H1 (cell line): ENCODE data around the gene CALCOCO2. TPM values are rescaled to one million over a fixed set of nuclear protein-coding genes. Genes with fewer than 3 reads are reported as not detected.

Experiments
- CTCF ChIA-PET: fragments of 300-600 bp; sonication (Branson Sonifier 250); formaldehyde crosslinking; loops from one replicate; lab custom pipeline; 2021; ENCODE audit not compliant: partially characterized antibody; lab: Charles Lee
- POLR2A ChIA-PET: fragments of 300-600 bp; sonication (Branson Sonifier 250); formaldehyde crosslinking; loops from one replicate; lab custom pipeline; 2021; ENCODE audit warnings: inconsistent platforms; ENCODE audit not compliant: partially characterized antibody; lab: Charles Lee
- DNase-seq, 2 experiments: peaks; one replicate each; pipeline versions ENCODE4 v3.0.0 to v3.0.0-alpha.2; 2010 to 2022; ENCODE audit warnings: low spot score in 2 of 2, low read depth in 1 of 2, mixed read lengths in 1 of 2
- FAIRE-seq: peaks from 2 replicates; lab custom pipeline; 2011; peaks lifted over from hg19 to GRCh38; lab: Jason Lieb, UNC
- H2AFZ ChIP-seq: 2 replicates; pipeline ENCODE4 v1.8.1; 2012; ENCODE audit warnings: low read length, inconsistent platforms
- H2AK5ac ChIP-seq: 2 replicates; pipeline ENCODE4 v1.6.1; 2013; ENCODE audit warnings: low read depth, low read length
- H2BK120ac ChIP-seq: replicated peaks from 2 replicates; pipeline ENCODE3; 2013; ENCODE audit warnings: low read depth, low read length, inconsistent platforms
- H2BK12ac ChIP-seq: 2 replicates; pipeline ENCODE4 v1.6.1; 2013; ENCODE audit warnings: low read depth, low read length
- H2BK15ac ChIP-seq: 2 replicates; pipeline ENCODE4 v1.6.1; 2013; ENCODE audit warnings: low read length
- H2BK20ac ChIP-seq: 2 replicates; pipeline ENCODE4 v1.6.1; 2013; ENCODE audit warnings: low read length
- H2BK5ac ChIP-seq: 2 replicates; pipeline ENCODE4 v1.6.1; 2013; ENCODE audit warnings: low read depth, low read length
- H3K14ac ChIP-seq: 2 replicates; pipeline ENCODE4 v1.6.1; 2013; ENCODE audit warnings: inconsistent platforms; ENCODE audit not compliant: insufficient read length
- H3K18ac ChIP-seq: 2 replicates; pipeline ENCODE4 v1.6.1; 2013; ENCODE audit warnings: low read length; ENCODE audit errors: extremely low read depth
- H3K23ac ChIP-seq: 2 replicates; pipeline ENCODE4 v1.6.1; 2013; ENCODE audit warnings: inconsistent platforms; ENCODE audit not compliant: insufficient read length
- H3K23me2 ChIP-seq: 2 replicates; pipeline ENCODE4 v1.6.1; 2013; ENCODE audit warnings: low read depth, low read length
- H3K27ac ChIP-seq: 2 replicates; pipeline ENCODE4 v1.6.1; 2011; ENCODE audit warnings: low read depth, low read length, inconsistent platforms
- H3K27me3 ChIP-seq, 4 experiments: replicated peaks in 1 of 4; 1 replicate in 1 of 4; 2 replicates in 3 of 4; pipeline versions ENCODE4 v1.6.1 to v1.8.1; 2011 to 2013; ENCODE audit warnings: low read length in 3 of 4, mild to moderate bottlenecking in 3 of 4, inconsistent platforms in 2 of 4, mixed read lengths in 2 of 4, moderate library complexity in 1 of 4; ENCODE audit not compliant: control insufficient read depth in 3 of 4, insufficient read depth in 3 of 4; ENCODE audit errors: extremely low read depth in 1 of 4
- H3K36me3 ChIP-seq, 4 experiments: 2 replicates each; pipeline versions ENCODE4 v1.6.1 to v1.8.1; 2011 to 2013; ENCODE audit warnings: mild to moderate bottlenecking in 4 of 4, low read length in 3 of 4, moderate library complexity in 2 of 4, control low read depth in 1 of 4, inconsistent platforms in 1 of 4; ENCODE audit not compliant: insufficient read depth in 4 of 4, control insufficient read depth in 2 of 4
- H3K4ac ChIP-seq: replicated peaks from 2 replicates; pipeline ENCODE3; 2013; ENCODE audit warnings: low read length, low read depth, mixed read lengths, inconsistent platforms; ENCODE audit not compliant: insufficient read length
- H3K4me1 ChIP-seq, 4 experiments: replicated peaks in 1 of 4; 1 replicate in 1 of 4; 2 replicates in 3 of 4; pipeline versions ENCODE4 v1.6.1 to v1.8.1; 2011 to 2013; ENCODE audit warnings: low read length in 3 of 4, inconsistent platforms in 2 of 4, mixed read lengths in 1 of 4; ENCODE audit not compliant: insufficient read depth in 4 of 4, control insufficient read depth in 3 of 4
- H3K4me2 ChIP-seq, 2 experiments: 2 replicates each; pipeline versions ENCODE4 v1.6.1 to v1.8.1; 2011 to 2013; ENCODE audit warnings: low read depth in 2 of 2, low read length in 2 of 2, control low read depth in 1 of 2, inconsistent platforms in 1 of 2, mild to moderate bottlenecking in 1 of 2; ENCODE audit not compliant: insufficient read depth in 1 of 2
- H3K4me3 ChIP-seq, 4 experiments: fragments of 200-600, 300-600 bp in 1 of 4; sonication (generic), shearing (Covaris generic), sonication (Bioruptor Twin) in 1 of 4; 2 replicates each; pipeline versions ENCODE4 v1.5.1 to v1.8.1; 2011 to 2016; ENCODE audit warnings: low read length in 4 of 4, low read depth in 3 of 4, control low read depth in 2 of 4, inconsistent platforms in 2 of 4, mild to moderate bottlenecking in 2 of 4, mixed read lengths in 1 of 4, moderate library complexity in 1 of 4; ENCODE audit not compliant: insufficient read depth in 2 of 4; ENCODE audit errors: extremely low read depth in 1 of 4
- H3K56ac ChIP-seq: replicated peaks from 2 replicates; pipeline ENCODE3; 2013; ENCODE audit warnings: low read depth, mild to moderate bottlenecking, mixed read lengths, low read length, inconsistent platforms; ENCODE audit not compliant: insufficient read length
- H3K79me1 ChIP-seq: 2 replicates; pipeline ENCODE4 v1.6.1; 2013; ENCODE audit warnings: low read depth, low read length, control low read depth
- H3K79me2 ChIP-seq, 2 experiments: 2 replicates each; pipeline versions ENCODE4 v1.6.1 to v1.8.1; 2012 to 2013; ENCODE audit warnings: low read length in 2 of 2, mild to moderate bottlenecking in 2 of 2, inconsistent platforms in 1 of 2; ENCODE audit not compliant: insufficient read depth in 2 of 2, control insufficient read depth in 1 of 2
- H3K9ac ChIP-seq, 4 experiments: replicated peaks in 1 of 4; 1 replicate in 1 of 4; 2 replicates in 3 of 4; pipeline versions ENCODE4 v1.6.1 to v1.8.1; 2011 to 2013; ENCODE audit warnings: low read depth in 3 of 4, low read length in 3 of 4, control low read depth in 2 of 4, mild to moderate bottlenecking in 2 of 4, moderate library complexity in 2 of 4, inconsistent platforms in 1 of 4; ENCODE audit errors: extremely low read depth in 1 of 4
- H3K9me3 ChIP-seq, 2 experiments: 2 replicates each; pipeline versions ENCODE4 v1.6.1 to v1.8.1; 2012 to 2013; ENCODE audit warnings: mild to moderate bottlenecking in 2 of 2, moderate library complexity in 2 of 2, control low read depth in 1 of 2, inconsistent platforms in 1 of 2, low read depth in 1 of 2, low read length in 1 of 2, mixed read lengths in 1 of 2; ENCODE audit not compliant: insufficient read depth in 2 of 2
- H4K20me1 ChIP-seq, 2 experiments: replicated peaks in 1 of 2; 2 replicates each; pipeline versions ENCODE3 to v1.8.1; 2011 to 2013; ENCODE audit warnings: inconsistent platforms in 2 of 2, low read length in 2 of 2, mild to moderate bottlenecking in 1 of 2; ENCODE audit not compliant: insufficient read depth in 2 of 2, control insufficient read depth in 1 of 2
- H4K5ac ChIP-seq: 2 replicates; pipeline ENCODE4 v1.6.1; 2013; ENCODE audit warnings: low read length, low read depth, mixed read lengths, inconsistent platforms; ENCODE audit not compliant: insufficient read length
- H4K8ac ChIP-seq: 2 replicates; pipeline ENCODE4 v1.8.0; 2013; ENCODE audit warnings: mild to moderate bottlenecking, moderate library complexity, low read length, inconsistent platforms; ENCODE audit not compliant: insufficient read depth; ENCODE audit errors: extremely low read depth
- H4K91ac ChIP-seq: replicated peaks from 2 replicates; pipeline ENCODE3; 2013; ENCODE audit warnings: low read length, mixed read lengths, inconsistent platforms; ENCODE audit not compliant: insufficient read length
- BCL11A ChIP-seq, 2 experiments: IDR thresholded peaks; one replicate each; pipeline ENCODE4 v1.6.1; 2011; ENCODE audit warnings: low read depth in 2 of 2, low read length in 2 of 2, mild to moderate bottlenecking in 2 of 2
- BRCA1 ChIP-seq: IDR thresholded peaks from 2 replicates; pipeline ENCODE4 v1.6.1; 2012; ENCODE audit warnings: low read depth, low read length, improper control_type of control experiment
- CBX5 ChIP-seq: fragments of 300-800, 300-1000 bp; sonication (generic); IDR thresholded peaks from 2 replicates; pipeline ENCODE4 v1.7.1; 2016; ENCODE audit warnings: antibody characterized with exemption, low read length, low read depth
- CBX8 ChIP-seq: fragments of 300-800, 300-1000 bp; sonication (generic); IDR thresholded peaks from 2 replicates; pipeline ENCODE4 v1.7.1; 2016; ENCODE audit warnings: low read depth, low read length, borderline replicate concordance
- CTBP2 ChIP-seq: IDR thresholded peaks from 2 replicates; pipeline ENCODE4 v1.7.0; 2011; ENCODE audit warnings: borderline replicate concordance, mild to moderate bottlenecking, moderate library complexity, mixed read lengths, low read length; ENCODE audit not compliant: insufficient read depth, insufficient read length
- EP300 ChIP-seq, 2 experiments: IDR thresholded peaks; 1 replicate in 1 of 2; 2 replicates in 1 of 2; pipeline ENCODE4 v1.6.1; 2011 to 2012; ENCODE audit warnings: low read depth in 2 of 2, low read length in 2 of 2, mild to moderate bottlenecking in 2 of 2, borderline replicate concordance in 1 of 2, inconsistent platforms in 1 of 2, moderate library complexity in 1 of 2
- KDM4A ChIP-seq: IDR thresholded peaks from one replicate; pipeline ENCODE4 v1.7.1; 2012; ENCODE audit warnings: low read depth, mild to moderate bottlenecking, moderate library complexity, low read length, inconsistent platforms; ENCODE audit not compliant: severe bottlenecking
- MAX ChIP-seq: IDR thresholded peaks from 2 replicates; pipeline ENCODE4 v1.6.1; 2012; ENCODE audit warnings: inconsistent platforms
- TBP ChIP-seq: IDR thresholded peaks from 2 replicates; pipeline ENCODE4 v1.6.1; 2011; ENCODE audit warnings: low read depth, low read length, improper control_type of control experiment
- USF2 ChIP-seq: IDR thresholded peaks from 2 replicates; pipeline ENCODE4 v1.6.1; 2011; ENCODE audit warnings: low read length, improper control_type of control experiment
- WGBS, 2 experiments: shearing (Covaris generic) in 1 of 2; methylation state at CpG; one replicate each; pipeline versions ENCODE4 v1.1.6 to v1.1.7; 2013 to 2015; ENCODE audit warnings: low lambda C conversion rate in 2 of 2, mixed read lengths in 2 of 2, inconsistent platforms in 1 of 2, low coverage in 1 of 2, missing lambda C conversion rate in 1 of 2; ENCODE audit not compliant: insufficient replicate concordance in 2 of 2, insufficient coverage in 1 of 2, insufficient read length in 1 of 2; ENCODE audit errors: extremely low coverage in 1 of 2, missing lambda C conversion rate in 1 of 2; 5-methylcytosine and 5-hydroxymethylcytosine counted together
- polyA plus RNA-seq, 7 experiments: library from polyadenylated mRNA; depleted of rRNA in 3 of 7; stranded (reverse) in 5 of 7; unstranded in 2 of 7; fragments of >200 nt in 5 of 7; fragments of 200-250 nt in 2 of 7; gene quantifications; 1 replicate in 5 of 7; 2 replicates in 1 of 7; 4 replicates in 1 of 7; pipeline versions ENCODE4 v1.2.1 to v1.2.3, GENCODE V29; 2011 to 2013; ENCODE audit warnings: missing spikeins in 2 of 7, mixed read lengths in 2 of 7
- total RNA-seq: library from RNA; stranded (reverse); fragmentation: NEBNext Ultra II Directional; extraction: Animal tissue kit (Norgen Biotek cat#: 25700); gene quantifications from 2 replicates; pipeline ENCODE4 v1.2.1, GENCODE V29; 2021

The CALCOCO2 gene
- total and polyA plus RNA-seq, 2 of the 8 experiments (the other 6 are each of a cell fraction or from before 2014, with no cell fraction given): 12.1 to 31.8 TPM

GRCh38 chr17:48792033-48792798 lies 38.6 kb upstream of the CALCOCO2 start:
- Histone ChIP-seq H4K5ac (no peak overlapping the region), H2AFZ (no peak overlapping the region), H4K20me1 (peaks cover 0 to 2% of the 10 kb centered on the region in 2 experiments), H3K18ac (no peak overlapping the region), H3K9me3 (no peaks in the 10 kb centered on the region), H3K4me3 (no peak overlapping the region), H3K14ac (no peak overlapping the region), H3K4me1 (peaks cover 0 to 3% (median 0%) of the 10 kb centered on the region in 4 experiments; a peak in 2 of 7 replicates), H2BK12ac (no peak overlapping the region), H2BK15ac (no peak overlapping the region), H3K4ac (peak overlapping the region; percentile 17), H3K79me2 (no peaks in the 10 kb centered on the region), H4K8ac (no peak overlapping the region), H4K91ac (no peak overlapping the region), H3K23ac (no peak overlapping the region), H2BK5ac (no peak overlapping the region), H3K56ac (no peak overlapping the region), H3K27me3 (peaks cover 0 to 6% (median 1%) of the 10 kb centered on the region in 4 experiments; a peak in 2 of 7 replicates), H2BK120ac (no peak overlapping the region), H3K27ac (no peak overlapping the region), H2BK20ac (no peak overlapping the region), H3K36me3 (no peaks in the 10 kb centered on the region), H3K79me1 (no peaks in the 10 kb centered on the region), H3K9ac (no peak overlapping the region), H3K4me2 (no peak overlapping the region), H3K23me2 (no peaks in the 10 kb centered on the region), H2AK5ac (no peak overlapping the region)
- POLR2A ChIA-PET: interaction anchor here (1.1 to 1.3 kb wide), 3 partner anchors 11 to 114 kb away, joined by 3 read pairs; no protein-coding TSS in a partner anchor
- CTCF ChIA-PET: interaction anchor here (0.6 to 88.5 kb wide), 17 partner anchors 7 to 244 kb away, joined by 3 to 2590 read pairs (median 7); partner anchors contain the start of genes ATP5MC1, HOXB13, PRAC1 and PRAC2
- DNase-seq (no peak), FAIRE-seq (no peak)
- 68% methylated on average over 3 of the region's 3 CpGs; no CpG with 5 or more reads in 1 of the 2 experiments for WGBS, 2 experiments
- TF ChIP-seq CBX5: no peak
- no peak for TF ChIP-seq EP300 (IDR thresholded peaks at IDR 0.05; ENCODE audit: borderline replicate concordance in 1 of 2, low read depth in 2 of 2, low read length in 2 of 2)
- TF ChIP-seq BRCA1: no peak
- no peak for TF ChIP-seq USF2
- no peak for TF ChIP-seq MAX
- TF ChIP-seq TBP: no peak
- TF ChIP-seq KDM4A: no peak
- TF ChIP-seq CBX8: no peak
- no peak for TF ChIP-seq BCL11A (IDR thresholded peaks at IDR 0.05; ENCODE audit: low read depth in 2 of 2, low read length in 2 of 2)
- TF ChIP-seq CTBP2: no peak
